Activated CD8-positive, alpha-beta memory T cell treated with anti-CD3 and anti-CD28 coated beads for 1 hour (primary cell): Measurements from ENCODE around the gene SLC30A7.
"Not testable (repeated sequence)": the region's sequence is repeated elsewhere in the genome, so short reads cannot be mapped to it uniquely, and the experiment has no call there.

Experiments
- DNase-seq, 2 donors: peaks; one replicate each; pipeline ENCODE4 v3.0.0-alpha.2; 2020; ENCODE audit warnings: low read depth in 1 of 2; ENCODE audit errors: extremely low read depth in 1 of 2

Gene SLC30A7, protein sequence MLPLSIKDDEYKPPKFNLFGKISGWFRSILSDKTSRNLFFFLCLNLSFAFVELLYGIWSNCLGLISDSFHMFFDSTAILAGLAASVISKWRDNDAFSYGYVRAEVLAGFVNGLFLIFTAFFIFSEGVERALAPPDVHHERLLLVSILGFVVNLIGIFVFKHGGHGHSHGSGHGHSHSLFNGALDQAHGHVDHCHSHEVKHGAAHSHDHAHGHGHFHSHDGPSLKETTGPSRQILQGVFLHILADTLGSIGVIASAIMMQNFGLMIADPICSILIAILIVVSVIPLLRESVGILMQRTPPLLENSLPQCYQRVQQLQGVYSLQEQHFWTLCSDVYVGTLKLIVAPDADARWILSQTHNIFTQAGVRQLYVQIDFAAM

DNA sequence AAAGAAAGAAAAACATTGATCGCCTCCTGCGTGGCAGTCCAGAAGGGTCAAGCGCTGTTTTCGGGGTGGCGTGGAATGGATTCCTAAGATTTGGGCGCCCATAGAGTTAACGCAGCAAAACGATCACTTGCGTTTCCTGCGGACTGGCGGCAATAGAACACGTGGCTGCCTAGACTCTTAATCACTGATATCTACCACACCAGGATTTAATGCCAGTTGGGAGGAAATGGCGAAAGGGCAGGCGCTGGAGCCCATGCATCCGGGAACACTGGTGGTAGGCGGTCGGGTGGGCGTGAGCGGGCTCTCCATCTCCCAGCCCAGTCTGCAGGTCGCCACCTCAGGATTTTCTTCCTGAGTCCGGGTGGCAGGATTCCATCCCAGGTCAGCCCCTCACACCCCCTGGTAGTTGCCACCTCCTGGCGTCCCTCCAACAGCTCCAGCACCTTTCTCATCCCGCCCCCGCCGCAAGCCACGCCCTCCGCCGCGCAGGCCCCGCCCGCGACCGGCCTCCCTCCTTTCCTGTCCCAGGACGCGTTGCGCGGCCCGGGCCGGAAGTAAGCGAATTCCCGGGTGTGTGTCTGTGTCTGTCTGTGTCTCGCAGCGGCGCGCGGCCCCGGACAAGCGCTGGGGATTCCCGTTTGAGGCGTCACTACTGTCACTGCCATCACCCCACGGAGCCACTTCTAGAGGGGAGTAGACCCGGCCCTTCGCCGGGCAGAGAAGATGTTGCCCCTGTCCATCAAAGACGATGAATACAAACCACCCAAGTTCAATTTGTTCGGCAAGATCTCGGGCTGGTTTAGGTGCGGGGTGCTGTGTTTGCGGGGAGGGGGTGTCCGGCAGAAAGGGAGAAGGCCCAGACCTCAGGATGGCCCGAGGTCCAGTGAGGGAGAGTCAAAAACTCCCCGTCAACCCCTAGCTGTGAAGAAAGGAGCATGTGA lies at the start of gene SLC30A7:
Gene SLC30A7, plus strand, starts transcription at position 551 of the 941 bp plus-strand sequence. Its CDS starts 173 bp downstream, at position 724.
- peak; percentile 89 to 94 for DNase-seq

DNA sequence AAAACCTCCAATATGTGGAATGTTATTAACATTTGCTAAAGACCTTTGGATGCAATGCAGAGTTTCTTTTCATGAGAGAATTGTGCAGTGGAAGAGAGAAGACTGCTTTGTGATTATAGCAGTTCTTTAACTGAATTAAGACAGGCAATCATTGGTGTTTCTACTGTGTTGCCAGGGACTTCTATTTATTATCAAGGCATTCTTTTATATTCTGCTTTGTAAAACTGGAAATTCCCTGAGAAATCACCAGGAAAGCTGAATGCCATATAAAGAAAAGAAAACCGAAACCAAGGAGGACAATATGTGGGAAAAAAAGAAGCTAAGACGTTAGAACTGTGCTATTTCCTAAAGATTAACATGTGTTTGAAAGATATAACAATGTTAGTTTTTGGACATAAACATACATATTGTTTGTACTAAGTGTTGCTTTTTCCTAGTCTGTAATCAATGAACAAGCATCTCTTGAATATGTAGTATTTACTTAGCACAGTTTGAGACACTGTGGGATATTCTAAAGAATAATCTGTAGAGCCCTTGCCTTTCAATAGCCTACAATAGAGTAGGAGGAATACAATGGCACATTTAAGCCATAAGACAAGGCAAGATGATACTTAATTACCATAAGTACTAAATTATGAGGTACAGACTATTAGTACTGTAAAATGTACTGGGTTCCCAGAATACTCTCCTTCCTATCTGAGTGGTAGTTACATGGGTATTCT lies 48.4 kb upstream of the SLC30A7 start:
- DNase-seq = no peak

DNA sequence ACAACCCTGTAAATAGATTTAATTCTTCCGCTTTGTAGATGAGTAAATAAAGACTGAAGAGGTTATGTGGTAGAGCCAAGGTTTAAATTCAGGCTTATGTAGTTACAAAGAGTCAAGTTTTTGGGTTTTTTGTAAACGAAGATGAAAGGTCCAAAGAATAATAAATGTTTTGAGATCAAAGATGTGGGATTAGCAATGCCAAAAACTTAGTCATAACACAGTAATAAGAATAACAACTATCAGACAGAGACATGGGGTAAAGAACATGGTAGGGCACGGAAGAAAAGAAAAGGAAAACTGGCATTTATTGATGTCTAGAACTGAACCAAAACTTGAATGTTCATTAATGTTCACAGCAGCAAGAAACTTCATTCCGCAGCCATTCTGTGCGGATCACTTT lies 44.2 kb upstream of the SLC30A7 start:
- no peak for DNase-seq

DNA sequence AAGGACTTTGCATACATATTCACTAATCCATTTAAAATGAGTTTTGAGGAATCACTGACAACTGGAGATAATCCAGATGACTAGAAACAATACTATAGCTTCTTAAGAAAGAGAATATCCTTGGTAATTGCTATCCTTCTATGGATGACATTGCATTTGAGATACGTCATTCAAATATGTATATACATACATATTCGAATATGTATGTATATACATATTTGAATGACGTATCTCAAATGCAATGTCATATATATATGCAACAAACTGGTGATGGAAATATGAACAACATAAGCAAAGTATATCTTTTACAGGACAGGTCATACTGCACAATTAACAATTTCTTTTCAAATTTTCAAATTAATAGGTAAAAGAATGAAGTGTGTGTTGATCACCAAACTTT lies 42.9 kb upstream of the SLC30A7 start:
- DNase-seq = no peak

DNA sequence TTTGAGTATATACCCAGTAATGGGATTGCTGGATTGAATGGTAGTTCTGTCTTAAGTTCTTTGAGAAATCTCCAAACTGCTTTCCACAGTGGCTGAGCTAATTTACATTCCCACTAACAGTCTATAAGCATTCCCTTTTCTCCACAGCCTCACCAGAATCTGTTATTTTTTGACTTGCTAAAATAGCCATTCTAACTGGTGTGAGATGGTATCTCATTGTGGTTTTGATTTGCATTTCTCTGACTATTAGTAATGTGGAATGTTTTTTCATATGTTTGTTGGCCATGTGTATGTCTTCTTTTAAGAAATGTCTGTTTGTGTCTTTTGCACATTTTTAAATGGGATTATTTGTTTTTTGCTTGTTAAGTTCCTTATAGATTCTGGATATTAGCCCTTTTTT lies 40.8 kb upstream of the SLC30A7 start:
- not testable (repeated sequence) for DNase-seq

DNA sequence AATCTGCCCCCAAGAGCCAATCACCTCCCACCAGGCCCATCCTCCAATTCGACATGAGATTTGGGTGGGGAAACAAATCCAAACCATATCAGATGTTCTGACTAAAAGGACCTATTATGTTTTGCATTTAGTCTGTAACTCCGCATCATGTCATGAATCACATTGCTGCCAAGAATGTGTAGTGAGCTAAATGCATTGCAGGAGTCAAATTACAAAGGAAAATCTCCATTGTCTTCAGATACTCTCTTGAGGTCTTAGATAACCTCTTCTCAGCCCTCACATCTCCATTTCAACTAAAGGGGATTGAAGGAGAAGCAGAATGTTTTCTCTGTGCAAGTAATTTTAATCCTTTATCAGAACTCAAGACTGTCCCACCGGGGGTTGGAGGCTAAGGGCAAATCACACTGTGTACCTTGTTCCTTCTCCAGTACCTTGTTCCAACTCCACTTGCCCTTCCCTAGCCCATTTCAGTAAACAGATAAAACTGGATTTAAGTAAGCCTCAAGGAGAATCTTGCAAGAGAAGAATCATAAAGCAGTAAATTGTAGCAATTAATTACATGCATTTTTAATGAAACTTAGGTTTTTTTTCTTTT lies 35.4 kb upstream of the SLC30A7 start:
- DNase-seq = no peak

DNA sequence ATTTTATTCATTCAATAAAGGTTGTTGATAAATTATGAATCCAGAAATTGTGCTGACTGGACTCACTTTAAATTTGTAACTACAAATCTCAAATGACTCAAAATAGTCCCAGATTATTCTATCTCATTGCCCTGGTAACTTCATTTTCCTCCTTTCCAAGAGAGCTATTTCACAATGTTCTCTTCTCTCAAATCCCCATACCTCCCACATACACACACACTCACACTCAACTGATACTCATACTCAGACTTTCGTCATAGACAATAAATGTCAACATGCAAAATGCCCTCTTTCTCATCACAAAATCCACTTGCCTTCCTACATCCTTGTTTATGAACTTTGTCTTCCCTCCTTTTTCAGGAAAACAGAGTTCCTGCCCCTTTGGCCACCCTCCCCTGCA lies 34.5 kb upstream of the SLC30A7 start:
- DNase-seq = no peak

DNA sequence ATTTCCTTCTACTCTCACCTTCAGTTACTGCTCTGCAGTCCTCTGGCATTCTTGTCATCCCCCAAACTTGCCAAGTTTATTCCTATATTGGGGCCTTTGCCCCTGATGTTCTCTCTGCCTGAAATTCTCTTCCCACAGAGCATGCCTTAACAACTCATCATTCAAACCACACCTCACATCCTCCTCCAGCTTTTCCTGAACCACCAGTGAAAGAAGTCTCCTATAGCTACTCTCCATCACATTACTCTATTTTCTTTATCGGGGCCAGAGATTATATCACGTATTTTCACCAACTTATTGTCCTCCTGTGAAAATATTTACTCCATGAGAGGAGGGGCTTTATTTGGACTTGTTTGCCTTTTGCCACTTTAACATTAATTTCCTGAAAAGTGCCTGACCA lies 33.3 kb upstream of the SLC30A7 start:
- no peak for DNase-seq

DNA sequence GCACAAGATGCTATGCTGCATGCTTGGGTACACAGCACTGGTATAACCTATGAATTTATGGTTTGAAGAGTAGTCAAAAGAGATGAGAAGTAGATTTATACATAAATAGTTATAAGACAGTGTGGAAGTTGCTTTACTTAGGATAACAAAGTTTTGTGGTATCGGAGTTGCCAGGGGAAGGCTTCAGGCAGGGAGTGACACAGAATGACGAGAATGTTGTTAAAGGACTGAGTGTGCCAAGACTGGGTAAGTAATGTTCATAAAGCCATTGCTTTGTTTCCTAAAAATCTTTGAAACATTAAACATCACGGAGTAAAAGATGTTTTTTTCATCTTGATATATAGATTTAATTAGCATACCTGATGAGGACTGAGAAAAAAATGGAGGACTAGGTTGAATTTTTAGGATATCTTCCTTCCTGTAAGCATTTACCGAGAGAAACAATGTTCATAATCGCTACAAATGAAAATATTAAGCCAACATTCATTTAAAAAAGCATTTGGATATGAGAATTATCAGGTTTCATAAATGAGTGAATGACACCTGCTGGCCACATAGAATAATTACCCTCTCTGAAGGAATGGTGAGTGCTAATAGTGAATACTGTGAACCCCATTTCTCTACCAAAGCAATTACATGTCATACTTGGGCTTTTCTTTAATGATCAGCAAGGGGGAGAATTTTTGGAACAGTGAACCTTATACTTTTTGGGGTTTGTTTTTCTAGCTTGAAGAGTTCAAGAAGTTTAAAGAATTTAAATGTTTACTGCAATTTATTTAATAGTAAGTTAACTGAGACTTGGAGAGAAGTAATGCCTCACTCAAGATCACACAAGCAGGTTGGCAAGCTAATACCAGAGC lies 29.6 kb upstream of the SLC30A7 start:
- no peak for DNase-seq

DNA sequence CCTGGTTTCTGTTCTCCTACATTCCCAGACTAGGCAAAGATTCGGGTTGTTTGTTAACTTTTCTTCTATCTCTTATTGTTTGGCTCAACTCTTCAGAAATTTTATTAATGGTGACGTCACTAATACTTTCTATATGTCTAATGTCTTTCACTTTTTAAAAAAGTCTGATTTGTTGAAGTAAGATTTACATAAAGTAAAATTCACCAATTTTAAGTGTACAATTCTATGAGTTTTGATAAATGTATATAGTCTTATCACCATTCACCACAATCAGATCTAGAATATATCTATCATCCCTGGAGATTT lies 29.0 kb upstream of the SLC30A7 start:
- DNase-seq = no peak

DNA sequence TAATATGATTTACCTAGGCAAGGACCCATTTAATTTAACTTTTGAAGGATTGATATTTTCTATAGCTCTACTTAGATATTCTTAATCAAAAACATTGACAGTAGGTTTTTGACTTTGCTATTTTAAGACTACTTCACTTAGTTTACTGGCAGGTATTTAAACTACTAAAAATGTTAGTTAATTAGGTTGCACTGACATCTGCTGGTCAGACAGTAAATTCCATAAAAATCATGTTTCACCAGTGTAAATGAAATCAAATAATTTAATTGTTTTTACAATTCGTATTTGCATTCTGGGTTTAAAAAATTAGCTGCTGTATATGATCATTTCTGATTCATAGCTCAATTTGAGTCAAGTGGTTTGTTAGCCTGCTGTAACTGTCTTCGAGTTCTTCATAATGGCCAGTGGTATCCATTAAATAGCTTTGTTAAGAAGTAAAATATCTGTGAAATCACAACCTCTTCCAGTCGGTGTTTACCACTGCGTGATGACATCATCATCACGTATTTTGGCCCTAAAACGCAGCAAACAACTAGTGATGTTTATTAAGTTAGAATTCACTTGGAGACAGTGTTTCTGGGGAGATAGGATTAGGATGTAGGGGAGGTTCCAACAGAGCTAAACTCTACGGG lies 27.4 kb upstream of the SLC30A7 start:
- DNase-seq = no peak

DNA sequence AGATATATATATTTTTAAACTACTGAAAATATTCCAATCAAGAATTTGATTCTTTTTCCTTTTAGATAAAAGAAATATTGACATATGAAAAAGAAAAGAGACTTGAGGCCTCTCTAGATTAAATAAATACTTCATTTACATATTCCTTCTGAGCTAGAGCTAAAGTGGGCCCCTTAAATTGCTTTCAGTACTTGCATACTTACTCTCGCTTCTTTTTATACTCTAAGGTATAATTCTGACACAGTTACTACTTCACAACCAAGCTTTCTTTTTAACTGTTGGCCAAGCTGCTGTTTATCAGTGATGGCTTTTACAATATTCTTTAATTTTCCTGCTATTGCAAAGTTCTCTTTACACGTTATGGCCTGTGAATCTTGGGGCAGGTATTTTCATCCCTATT lies 25.9 kb upstream of the SLC30A7 start:
- no peak for DNase-seq

DNA sequence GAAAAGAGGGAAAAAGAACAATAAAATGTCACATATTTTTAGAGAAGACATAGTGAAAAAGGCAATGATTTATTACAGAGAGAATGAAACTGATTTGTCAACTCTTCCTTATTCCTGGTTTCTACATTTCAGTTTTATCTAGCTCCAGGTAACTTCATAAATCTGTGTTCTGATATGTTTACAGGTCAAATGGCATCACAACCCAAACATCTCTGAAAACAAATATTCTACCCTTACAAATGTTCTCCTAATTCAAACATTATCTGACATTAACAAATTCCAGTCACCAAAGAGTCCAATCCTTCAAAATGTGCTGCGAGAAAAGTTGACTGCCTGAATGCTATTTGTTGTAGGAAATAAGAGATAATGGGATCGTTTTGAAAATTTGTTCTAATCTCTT lies 21.5 kb upstream of the SLC30A7 start:
- no peak for DNase-seq

DNA sequence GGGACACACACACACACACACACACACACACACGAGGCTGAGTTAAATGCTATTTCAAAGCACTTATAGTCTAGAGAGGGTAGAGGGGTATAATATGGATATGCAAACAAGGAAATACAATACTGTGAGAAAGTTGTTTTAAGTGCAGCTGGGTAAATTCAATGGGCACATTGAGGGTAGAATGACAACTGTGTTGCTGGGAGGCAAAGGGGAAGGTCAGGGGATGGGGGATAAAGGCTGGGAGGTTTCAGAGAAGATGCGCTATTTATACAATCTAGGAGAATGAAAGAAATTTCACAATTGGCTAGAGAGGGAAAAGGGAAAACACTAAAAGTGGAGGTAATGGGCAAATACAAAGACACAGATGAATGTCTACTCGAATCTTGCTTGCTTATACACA lies 20.7 kb upstream of the SLC30A7 start:
- DNase-seq = no peak

DNA sequence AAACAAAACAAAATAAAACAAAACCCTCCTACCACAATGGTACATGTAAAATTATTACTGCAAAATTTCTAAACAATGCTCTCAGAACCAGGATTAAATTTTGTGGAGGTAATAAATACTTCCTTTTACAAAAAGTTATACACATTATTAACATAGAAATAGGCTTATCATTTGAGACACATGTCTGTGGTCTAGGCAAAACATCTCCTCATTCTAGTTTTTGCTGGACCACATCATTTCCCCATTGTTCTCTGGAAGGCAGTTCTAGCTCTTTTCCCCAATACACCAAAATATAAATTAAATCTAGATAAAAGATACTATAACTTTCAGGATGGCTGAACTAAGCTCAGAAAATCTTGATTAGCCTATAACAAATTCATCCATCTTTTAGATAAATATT lies 19.6 kb upstream of the SLC30A7 start:
- no peak for DNase-seq

DNA sequence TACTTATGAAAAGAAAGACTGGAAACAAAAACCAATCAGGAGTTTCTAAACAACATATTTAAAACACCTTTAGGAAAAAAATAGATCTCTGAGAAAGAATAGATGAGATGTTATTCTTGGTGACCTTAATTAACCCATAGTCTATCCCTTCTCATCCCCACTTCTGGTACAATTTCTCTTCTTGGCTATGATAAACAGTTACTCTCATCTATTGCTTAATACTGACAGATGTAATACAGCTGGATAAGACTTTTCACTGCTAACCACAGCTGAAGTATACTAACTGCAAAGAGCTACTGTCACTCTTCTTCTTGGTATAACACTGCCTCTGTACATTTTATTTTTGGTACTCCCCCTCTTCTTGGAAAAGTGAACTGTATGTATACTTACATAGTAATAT lies 16.5 kb upstream of the SLC30A7 start:
- no peak for DNase-seq

DNA sequence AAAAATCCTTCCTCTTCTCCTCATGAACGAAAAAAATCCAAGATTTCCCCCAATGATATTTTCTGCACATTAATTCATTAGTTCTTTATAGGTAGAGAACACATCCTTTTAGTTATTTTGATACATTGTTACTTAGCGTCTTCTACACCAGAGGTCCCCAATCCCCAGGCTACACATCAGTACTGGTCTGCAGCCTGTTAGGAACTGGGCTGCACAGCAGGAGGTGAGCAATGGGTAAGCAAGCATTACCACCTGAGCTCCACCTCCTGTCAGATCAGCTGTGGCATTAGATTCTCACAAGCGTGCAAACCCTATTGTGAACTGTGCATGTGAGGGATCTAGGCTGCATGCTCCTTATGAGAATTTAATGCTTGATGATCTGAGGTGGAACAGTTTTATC lies 14.2 kb upstream of the SLC30A7 start:
- DNase-seq = no peak

DNA sequence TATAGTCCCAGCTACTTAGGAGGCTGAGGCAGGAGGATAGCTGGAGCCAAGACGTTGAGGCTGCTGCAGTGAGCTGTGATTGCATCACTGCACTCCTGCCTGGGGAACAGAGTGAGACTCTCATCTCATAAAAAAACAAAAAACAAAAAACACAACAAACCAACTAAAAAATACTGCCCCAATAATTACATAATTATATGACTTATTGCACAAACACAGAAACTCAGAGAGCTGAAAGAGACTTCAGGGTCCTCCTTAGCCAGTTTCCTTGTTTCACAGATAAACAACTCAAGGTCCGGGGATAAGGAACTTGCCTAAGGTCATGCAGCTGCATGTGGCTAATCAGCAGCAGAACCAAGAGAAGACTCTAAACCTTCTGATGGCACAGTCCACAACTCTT lies 13.2 kb upstream of the SLC30A7 start:
- no peak for DNase-seq

DNA sequence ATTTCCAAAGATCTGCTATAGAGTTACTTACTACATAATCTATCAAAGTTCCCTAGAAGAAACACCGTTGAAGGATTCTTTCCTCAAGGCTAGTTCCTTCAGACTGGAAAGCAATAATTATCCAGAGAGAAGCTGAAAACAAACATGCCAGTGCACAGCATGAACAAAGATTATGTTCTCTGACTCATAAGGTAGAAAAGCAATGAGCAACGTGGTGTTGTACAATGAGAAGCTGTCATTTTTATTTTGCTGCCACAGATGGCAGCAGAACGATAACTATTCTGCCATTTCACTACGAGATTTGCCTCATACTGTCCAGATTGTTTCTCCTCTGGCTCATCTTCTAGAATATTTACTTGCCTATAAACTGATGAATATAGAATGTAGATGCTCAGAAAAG lies 11.9 kb upstream of the SLC30A7 start:
- DNase-seq = no peak

DNA sequence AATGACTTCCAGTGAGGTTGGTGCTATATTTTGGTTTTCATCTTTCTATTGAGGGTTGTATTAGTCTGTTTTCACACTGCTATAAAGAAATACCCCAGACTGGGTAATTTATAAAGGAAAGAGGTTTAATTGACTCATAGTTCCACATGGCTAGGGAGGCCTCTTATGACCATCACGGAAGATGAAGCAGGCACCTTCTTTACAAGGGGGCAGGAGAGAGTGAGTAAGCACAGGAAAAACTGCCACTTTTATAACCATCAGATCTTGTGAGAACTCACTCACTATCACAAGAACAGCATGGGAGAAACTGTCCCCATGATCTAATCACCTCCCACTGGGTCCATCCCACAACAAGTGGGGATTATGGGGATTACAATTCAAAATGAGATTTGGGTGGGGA lies 6.9 kb upstream of the SLC30A7 start:
- not testable (repeated sequence) for DNase-seq
